Trophoblast cell (in vitro differentiated cells and primary cell): ENCODE results near the gene OR6K3.

Source experiments
- DNase-seq, 2 donors: peaks; one replicate each; pipeline ENCODE4 v3.0.0-alpha.2; 2016
- H2AFZ ChIP-seq: 2 replicates; pipeline ENCODE4 v1.6.1; 2013; ENCODE audit warnings: low read length, moderate library complexity, mild to moderate bottlenecking; ENCODE audit not compliant: insufficient read depth, poor library complexity
- H2AK5ac ChIP-seq: 2 replicates; pipeline ENCODE4 v1.6.1; 2013; ENCODE audit warnings: mild to moderate bottlenecking, low read length
- H2BK120ac ChIP-seq: 2 replicates; pipeline ENCODE4 v1.6.1; 2013; ENCODE audit warnings: low read length, mild to moderate bottlenecking, moderate library complexity; ENCODE audit not compliant: insufficient read depth, poor library complexity
- H2BK12ac ChIP-seq: 2 replicates; pipeline ENCODE4 v1.6.1; 2013; ENCODE audit warnings: mild to moderate bottlenecking, low read length, moderate library complexity
- H2BK5ac ChIP-seq: 2 replicates; pipeline ENCODE4 v1.6.1; 2013; ENCODE audit warnings: low read length, low read depth, moderate library complexity, mild to moderate bottlenecking; ENCODE audit not compliant: poor library complexity
- H3K14ac ChIP-seq: 2 replicates; pipeline ENCODE4 v1.6.1; 2013; ENCODE audit warnings: mild to moderate bottlenecking, low read length
- H3K18ac ChIP-seq: 2 replicates; pipeline ENCODE4 v1.6.1; 2013; ENCODE audit warnings: mild to moderate bottlenecking, low read length
- H3K23ac ChIP-seq: 2 replicates; pipeline ENCODE4 v1.6.1; 2013; ENCODE audit warnings: low read length
- H3K27ac ChIP-seq: 2 replicates; pipeline ENCODE4 v1.5.1; 2013; ENCODE audit warnings: low read depth, mild to moderate bottlenecking, inconsistent platforms, low read length, moderate library complexity
- H3K27me3 ChIP-seq: 2 replicates; pipeline ENCODE4 v1.6.1; 2013; ENCODE audit warnings: inconsistent platforms, mild to moderate bottlenecking, low read length, moderate library complexity; ENCODE audit not compliant: insufficient read depth
- H3K36me3 ChIP-seq, 2 experiments: 1 replicate in 1 of 2; 2 replicates in 1 of 2; pipeline ENCODE4 v1.6.1; 2013; ENCODE audit warnings: low read length in 2 of 2, mild to moderate bottlenecking in 2 of 2, moderate library complexity in 1 of 2; ENCODE audit not compliant: insufficient read depth in 2 of 2, control insufficient read depth in 1 of 2
- H3K4ac ChIP-seq: 2 replicates; pipeline ENCODE4 v1.6.1; 2013; ENCODE audit warnings: low read depth, mild to moderate bottlenecking, low read length, moderate library complexity
- H3K4me1 ChIP-seq, 2 experiments: 1 replicate in 1 of 2; 2 replicates in 1 of 2; pipeline ENCODE4 v1.6.1; 2013; ENCODE audit warnings: low read length in 2 of 2, mild to moderate bottlenecking in 2 of 2, moderate library complexity in 1 of 2; ENCODE audit not compliant: insufficient read depth in 2 of 2, control insufficient read depth in 1 of 2
- H3K4me2 ChIP-seq: 2 replicates; pipeline ENCODE4 v1.6.1; 2013; ENCODE audit warnings: inconsistent platforms, mild to moderate bottlenecking, low read length, moderate library complexity
- H3K4me3 ChIP-seq: 2 replicates; pipeline ENCODE4 v1.5.1; 2013; ENCODE audit warnings: mild to moderate bottlenecking, low read depth, low read length, inconsistent platforms
- H3K79me1 ChIP-seq: one replicate; pipeline ENCODE4 v1.6.1; 2013; ENCODE audit warnings: low read length
- H3K79me2 ChIP-seq: 2 replicates; pipeline ENCODE4 v1.6.1; 2013; ENCODE audit warnings: low read length, mild to moderate bottlenecking; ENCODE audit not compliant: control insufficient read depth, insufficient read depth, poor library complexity
- H3K9ac ChIP-seq: 2 replicates; pipeline ENCODE4 v1.6.1; 2013; ENCODE audit warnings: mild to moderate bottlenecking, low read length
- H3K9me3 ChIP-seq: 2 replicates; pipeline ENCODE4 v1.6.1; 2013; ENCODE audit warnings: low read depth, mild to moderate bottlenecking, control low read depth, inconsistent platforms, low read length; ENCODE audit not compliant: insufficient read depth
- H4K12ac ChIP-seq: 2 replicates; pipeline ENCODE4 v1.6.1; 2013; ENCODE audit warnings: low read depth, mild to moderate bottlenecking, low read length, moderate library complexity
- H4K8ac ChIP-seq: 2 replicates; pipeline ENCODE4 v1.6.1; 2013; ENCODE audit warnings: low read depth, mild to moderate bottlenecking, low read length, moderate library complexity
- H4K91ac ChIP-seq: one replicate; pipeline ENCODE4 v1.6.1; 2013; ENCODE audit warnings: low read depth, mild to moderate bottlenecking, low read length, moderate library complexity
- WGBS: extraction: QIAGEN DNeasy Blood & Tissue Kit; methylation state at CpG from one replicate; pipeline ENCODE4 v1.1.7; 2013; ENCODE audit warnings: missing lambda C conversion rate; ENCODE audit not compliant: insufficient read length, insufficient coverage; ENCODE audit errors: extremely low coverage; 5-methylcytosine and 5-hydroxymethylcytosine counted together

OR6K3 gene

GRCh38 chr1:158714754-158715153 lies 5.8 kb downstream of the OR6K3 start:
- H2AK5ac ChIP-seq, result no peak overlapping the region
- H3K14ac ChIP-seq, result no peak overlapping the region
- H2BK5ac ChIP-seq, result no peak overlapping the region
- no peak overlapping the region for H3K4ac ChIP-seq
- H3K18ac ChIP-seq, result no peak overlapping the region
- no peaks in the 10 kb centered on the region for H3K9me3 ChIP-seq
- H3K4me3 ChIP-seq, result no peak overlapping the region
- no peak overlapping the region for H2BK12ac ChIP-seq
- no peak for DNase-seq
- no peak overlapping the region for H3K23ac ChIP-seq
- no peak overlapping the region for H2BK120ac ChIP-seq
- no peak overlapping the region for H4K8ac ChIP-seq
- H3K4me2 ChIP-seq, result no peak overlapping the region
- H3K4me1 ChIP-seq, result no peaks in the 10 kb centered on the region
- no peak overlapping the region for H3K9ac ChIP-seq
- H3K79me2 ChIP-seq, result no peaks in the 10 kb centered on the region
- H3K36me3 ChIP-seq, result no peaks in the 10 kb centered on the region
- WGBS, result no CpG with 5 or more reads among the region's 1 CpG
- no peak overlapping the region for H3K27ac ChIP-seq
- H3K79me1 ChIP-seq, result no peaks in the 10 kb centered on the region
- no peak overlapping the region for H4K12ac ChIP-seq
- H4K91ac ChIP-seq, result no peak overlapping the region
- H3K27me3 ChIP-seq, result no peaks in the 10 kb centered on the region
- no peak overlapping the region for H2AFZ ChIP-seq

- Histone ChIP-seq H3K4ac (no peak overlapping the region), H3K23ac (no peak overlapping the region), H3K79me2 (no peaks in the 10 kb centered on the region), H3K4me2 (no peak overlapping the region), H3K4me3 (no peak overlapping the region), H3K9me3 (no peaks in the 10 kb centered on the region), H2BK5ac (no peak overlapping the region), H4K91ac (no peak overlapping the region), H2AK5ac (no peak overlapping the region), H3K27me3 (no peaks in the 10 kb centered on the region), H3K4me1 (no peaks in the 10 kb centered on the region), H2AFZ (no peak overlapping the region), H3K9ac (no peak overlapping the region), H4K12ac (no peak overlapping the region), H2BK12ac (no peak overlapping the region), H3K18ac (no peak overlapping the region), H3K14ac (no peak overlapping the region), H4K8ac (no peak overlapping the region), H3K79me1 (no peaks in the 10 kb centered on the region), H2BK120ac (no peak overlapping the region), H3K36me3 (no peaks in the 10 kb centered on the region), H3K27ac (no peak overlapping the region)
- DNase-seq, result no peak
- 80% methylated on average over 1 of the region's 4 CpGs for WGBS
These were observed 9.4 kb downstream of the OR6K3 start for GRCh38 chr1:158711098-158711497.

- Histone ChIP-seq H2BK5ac (no peak overlapping the region), H3K4me1 (no peaks in the 10 kb centered on the region), H2AFZ (no peak overlapping the region), H3K4me2 (no peak overlapping the region), H2BK12ac (no peak overlapping the region), H3K18ac (no peak overlapping the region), H3K27ac (no peak overlapping the region), H2AK5ac (no peak overlapping the region), H3K23ac (no peak overlapping the region), H2BK120ac (no peak overlapping the region), H3K27me3 (no peaks in the 10 kb centered on the region), H3K36me3 (no peaks in the 10 kb centered on the region), H3K9me3 (no peaks in the 10 kb centered on the region), H4K8ac (no peak overlapping the region), H3K79me2 (no peaks in the 10 kb centered on the region), H4K91ac (no peak overlapping the region), H4K12ac (no peak overlapping the region), H3K14ac (no peak overlapping the region), H3K4ac (no peak overlapping the region), H3K9ac (no peak overlapping the region), H3K4me3 (no peak overlapping the region), H3K79me1 (no peaks in the 10 kb centered on the region)
- DNase-seq, result no peak
- WGBS, result no CpG with 5 or more reads among the region's 2 CpGs
These were observed 14.4 kb downstream of the OR6K3 start for GRCh38 chr1:158706096-158706495.

GRCh38 chr1:158700552-158700951 lies 20.0 kb downstream of the OR6K3 start, which contains the start of gene OR6K2:
Gene OR6K2 (minus strand): TSS chr1:158700652. CDS start chr1:158700652, 0 bp downstream.
- no peak within 1 kb of the TSS for H2BK12ac ChIP-seq
- no peak within 1 kb of the TSS for H3K27ac ChIP-seq
- no peaks in the 10 kb centered on the region for H3K79me1 ChIP-seq
- H3K4me2 ChIP-seq, result no peak within 1 kb of the TSS
- no peaks in the 10 kb centered on the region for H3K4me1 ChIP-seq
- H3K4me3 ChIP-seq, result no peak within 1 kb of the TSS
- H3K4ac ChIP-seq, result no peak within 1 kb of the TSS
- H4K12ac ChIP-seq, result no peak within 1 kb of the TSS
- no peak within 1 kb of the TSS for H3K9ac ChIP-seq
- H3K23ac ChIP-seq, result no peak within 1 kb of the TSS
- WGBS, result no CpG with 5 or more reads among the region's 4 CpGs
- H2BK120ac ChIP-seq, result no peak within 1 kb of the TSS
- no peak within 1 kb of the TSS for H2AK5ac ChIP-seq
- H3K27me3 ChIP-seq, result no peaks in the 10 kb centered on the region
- no peak within 1 kb of the TSS for H3K14ac ChIP-seq
- no peak within 1 kb of the TSS for H2BK5ac ChIP-seq
- DNase-seq, result no peak
- H2AFZ ChIP-seq, result no peak within 1 kb of the TSS
- H4K8ac ChIP-seq, result no peak within 1 kb of the TSS
- H3K36me3 ChIP-seq, result no peaks in the 10 kb centered on the region
- H3K79me2 ChIP-seq, result no peaks in the 10 kb centered on the region
- H3K18ac ChIP-seq, result no peak within 1 kb of the TSS
- H3K9me3 ChIP-seq, result no peaks in the 10 kb centered on the region
- H4K91ac ChIP-seq, result no peak within 1 kb of the TSS
